Endothelial cell (in vitro differentiated cells): ENCODE data around the gene STARD3. TPM values are rescaled to one million over a fixed set of nuclear protein-coding genes. Genes with fewer than 3 reads are reported as not detected.

ENCODE experiments used
- DNase-seq: peaks from one replicate; pipeline ENCODE4 v3.0.0; 2021; ENCODE audit warnings: low spot score
- H3K27ac Mint-ChIP-seq: one replicate; pipeline ENCODE4 v1.8.0; 2021; ENCODE audit warnings: mixed read lengths, inconsistent platforms; ENCODE audit not compliant: unreplicated experiment
- H3K27me3 Mint-ChIP-seq: one replicate; pipeline ENCODE4 v1.8.0; 2021; ENCODE audit warnings: mild to moderate bottlenecking, moderate library complexity, mixed read lengths, inconsistent platforms; ENCODE audit not compliant: unreplicated experiment
- H3K36me3 Mint-ChIP-seq: one replicate; pipeline ENCODE4 v1.8.0; 2021; ENCODE audit warnings: mild to moderate bottlenecking, low read depth, mixed read lengths, inconsistent platforms; ENCODE audit not compliant: unreplicated experiment
- H3K4me1 Mint-ChIP-seq: one replicate; pipeline ENCODE4 v1.8.0; 2021; ENCODE audit warnings: mild to moderate bottlenecking, mixed read lengths, inconsistent platforms; ENCODE audit not compliant: unreplicated experiment
- H3K4me3 Mint-ChIP-seq: one replicate; pipeline ENCODE4 v1.8.0; 2021; ENCODE audit warnings: mild to moderate bottlenecking, mixed read lengths, inconsistent platforms; ENCODE audit not compliant: unreplicated experiment
- H3K9me3 Mint-ChIP-seq: one replicate; pipeline ENCODE4 v1.8.0; 2021; ENCODE audit warnings: mixed read lengths, inconsistent platforms; ENCODE audit not compliant: unreplicated experiment
- total RNA-seq: library from RNA; stranded (reverse); fragmentation: NEBNext Ultra II Directional; extraction: Animal tissue kit (Norgen Biotek cat#: 25700); gene quantifications from one replicate; pipeline ENCODE4 v1.2.1, GENCODE V29; 2021; ENCODE audit not compliant: unreplicated experiment
- TF ChIP-seq, protein P1 (sequence below): fragments of 200-600 bp; sonication (generic); IDR thresholded peaks from one replicate; pipeline ENCODE4 v1.5.0; 2021; ENCODE audit warnings: antibody characterized with exemption; ENCODE audit not compliant: unreplicated experiment

Gene STARD3
- total RNA-seq, 1 donor from 2014 or later, result 77.7 TPM

DNA sequence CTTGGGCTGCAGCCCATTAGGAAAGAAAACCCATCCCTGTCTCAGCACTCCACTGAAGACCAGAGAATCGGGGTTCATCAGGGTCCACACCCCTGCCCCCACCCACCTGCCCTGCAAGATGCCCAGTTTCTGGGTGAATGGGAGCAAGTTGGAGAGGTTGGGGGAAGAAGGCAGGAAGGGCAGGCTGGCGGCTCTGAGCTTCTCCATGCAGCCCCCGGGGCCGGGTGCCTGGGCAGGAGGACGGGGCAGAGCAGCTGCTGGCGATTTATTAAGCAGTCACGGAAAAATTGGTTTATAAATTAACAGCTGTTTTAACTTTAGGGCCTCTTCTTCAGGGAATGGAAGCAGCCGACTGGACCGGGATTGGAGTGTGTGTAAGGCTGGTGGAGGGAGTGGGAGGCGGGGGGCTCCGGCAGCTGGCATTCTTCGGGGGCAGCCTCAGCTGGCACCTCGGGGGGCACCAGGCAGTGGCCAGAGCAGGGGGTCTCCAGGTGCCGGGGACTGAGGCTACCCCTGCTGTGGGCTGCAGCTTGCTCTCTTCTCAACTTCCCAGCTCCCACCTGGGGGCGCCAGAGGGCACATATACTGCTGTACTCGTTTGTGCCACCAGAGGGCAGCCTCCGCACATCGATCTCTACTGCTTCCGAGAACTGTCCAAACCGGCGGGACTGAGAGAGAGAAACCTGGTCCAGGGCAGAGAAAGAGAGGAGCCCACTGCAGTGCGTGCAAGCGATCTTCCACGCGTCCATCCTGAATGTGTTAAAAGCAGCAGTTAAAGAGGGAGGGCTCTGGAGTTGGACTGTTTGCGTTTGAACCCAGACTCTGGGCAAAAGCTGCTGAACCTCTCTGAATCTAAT is 15.2 kb upstream of the STARD3 start:
- peaks cover 4% of the 10 kb centered on the region for H3K4me1 Mint-ChIP-seq
- no peak overlapping the region for H3K27ac Mint-ChIP-seq
- TF ChIP-seq, protein P1, sequence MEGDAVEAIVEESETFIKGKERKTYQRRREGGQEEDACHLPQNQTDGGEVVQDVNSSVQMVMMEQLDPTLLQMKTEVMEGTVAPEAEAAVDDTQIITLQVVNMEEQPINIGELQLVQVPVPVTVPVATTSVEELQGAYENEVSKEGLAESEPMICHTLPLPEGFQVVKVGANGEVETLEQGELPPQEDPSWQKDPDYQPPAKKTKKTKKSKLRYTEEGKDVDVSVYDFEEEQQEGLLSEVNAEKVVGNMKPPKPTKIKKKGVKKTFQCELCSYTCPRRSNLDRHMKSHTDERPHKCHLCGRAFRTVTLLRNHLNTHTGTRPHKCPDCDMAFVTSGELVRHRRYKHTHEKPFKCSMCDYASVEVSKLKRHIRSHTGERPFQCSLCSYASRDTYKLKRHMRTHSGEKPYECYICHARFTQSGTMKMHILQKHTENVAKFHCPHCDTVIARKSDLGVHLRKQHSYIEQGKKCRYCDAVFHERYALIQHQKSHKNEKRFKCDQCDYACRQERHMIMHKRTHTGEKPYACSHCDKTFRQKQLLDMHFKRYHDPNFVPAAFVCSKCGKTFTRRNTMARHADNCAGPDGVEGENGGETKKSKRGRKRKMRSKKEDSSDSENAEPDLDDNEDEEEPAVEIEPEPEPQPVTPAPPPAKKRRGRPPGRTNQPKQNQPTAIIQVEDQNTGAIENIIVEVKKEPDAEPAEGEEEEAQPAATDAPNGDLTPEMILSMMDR, result peak; percentile 100

GRCh38 chr17:39622380-39623006 is 14.5 kb upstream of the STARD3 start:
- Mint-ChIP-seq H3K4me3 (no peak overlapping the region), H3K27me3 (peaks cover 14% of the 10 kb centered on the region), H3K27ac (no peak overlapping the region), H3K4me1 (peaks cover 4% of the 10 kb centered on the region), H3K9me3 (no peaks in the 10 kb centered on the region), H3K36me3 (no peaks in the 10 kb centered on the region)
- no peak for DNase-seq
- TF ChIP-seq, protein P1, result no peak

More for the DNA sequence above, 15.2 kb upstream of the STARD3 start:
- Mint-ChIP-seq H3K4me3 (no peak overlapping the region), H3K27me3 (peaks cover 16% of the 10 kb centered on the region), H3K36me3 (no peaks in the 10 kb centered on the region), H3K9me3 (no peaks in the 10 kb centered on the region)
- peak; percentile 93 for DNase-seq

- Mint-ChIP-seq H3K9me3 (no peaks in the 10 kb centered on the region), H3K4me1 (peaks cover 4% of the 10 kb centered on the region), H3K4me3 (no peak overlapping the region), H3K36me3 (no peaks in the 10 kb centered on the region), H3K27ac (no peak overlapping the region), H3K27me3 (peaks cover 15% of the 10 kb centered on the region)
- DNase-seq, result peak; percentile 92
- TF ChIP-seq, protein P1, result peak; percentile 93
These were observed 13.5 kb upstream of the STARD3 start for GRCh38 chr17:39623356-39623950.

DNA sequence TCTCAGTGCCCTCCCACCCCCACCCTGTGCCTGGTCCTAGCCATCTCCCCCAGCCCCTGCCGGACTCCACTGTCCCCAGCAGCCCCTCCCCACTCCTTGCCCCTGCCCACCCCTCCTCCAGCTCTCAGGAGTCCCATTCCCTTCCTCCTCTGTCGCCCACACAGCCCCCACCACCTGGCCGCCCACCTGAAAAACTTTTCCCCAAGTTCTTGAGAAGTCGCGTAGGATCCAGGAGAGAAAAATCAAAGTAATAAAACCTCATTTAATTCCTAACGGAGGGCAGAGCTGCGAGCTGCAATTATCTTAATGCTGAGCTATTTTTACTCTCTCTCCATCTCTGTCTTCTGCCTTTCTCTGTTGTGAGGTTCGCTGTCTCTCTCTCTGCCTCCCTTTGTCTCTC is 12.6 kb upstream of the STARD3 start:
- peaks cover 4% of the 10 kb centered on the region for H3K4me1 Mint-ChIP-seq
- TF ChIP-seq, protein P1, result no peak
- peaks cover 17% of the 10 kb centered on the region for H3K27me3 Mint-ChIP-seq
- H3K27ac Mint-ChIP-seq, result peak overlapping the region; percentile 25
- DNase-seq, result no peak
- no peaks in the 10 kb centered on the region for H3K9me3 Mint-ChIP-seq
- H3K4me3 Mint-ChIP-seq, result no peak overlapping the region
- H3K36me3 Mint-ChIP-seq, result no peaks in the 10 kb centered on the region
